ENCODE results near the gene PHEX. TPM values are rescaled to one million over a fixed set of nuclear protein-coding genes. Genes with fewer than 3 reads are reported as not detected.

The PHEX gene
- under 1 TPM in 2 of 4 donors, not detected in 2; 0.08 to 0.29 TPM for total RNA-seq
- polyA plus RNA-seq: 0.02 TPM
- long read RNA-seq, donor 1: 0 reads
- long read RNA-seq, donor 2: 0 reads
- long read RNA-seq, donor 3: 0 reads
- long read RNA-seq, donor 4: 0 reads

- ATAC-seq: no peak
- Histone ChIP-seq H3K4me1 (ENCODE audit: control insufficient read depth, insufficient read depth, low read length) (no peaks in the 10 kb centered on the region), H3K27ac (ENCODE audit: low read length) (no peak within 1 kb of the TSS), H3K4me3 (ENCODE audit: low read length) (no peak within 1 kb of the TSS), H3K9me3 (ENCODE audit: control insufficient read depth, low read length) (no peaks in the 10 kb centered on the region), H3K27me3 (ENCODE audit: control insufficient read depth, insufficient read depth) (no peaks in the 10 kb centered on the region)
- intact Hi-C loops (cut with DNase I): no loop called here
- WGBS: 76% methylated on average over 1 of the region's 1 CpG
- no peak for DNase-seq
These were observed at the start of gene PHEX for GRCh38 chrX:22032084-22032483. Gene PHEX (plus strand): TSS chrX:22032325. CDS start chrX:22033006, 681 bp downstream.

- 18% methylated on average over 3 of the region's 3 CpGs for WGBS
- DNase-seq (peak; percentile 36 to 68 (median 51)), ATAC-seq (peak; percentile 71 to 91)
- intact Hi-C loops (cut with DNase I): no loop called here
- no peaks in the 10 kb centered on the region for H3K4me1 ChIP-seq (ENCODE audit: control insufficient read depth, insufficient read depth, low read length)
- no peaks in the 10 kb centered on the region for H3K27me3 ChIP-seq (ENCODE audit: control insufficient read depth, insufficient read depth)
- H3K4me3 ChIP-seq (ENCODE audit: low read length): no peak overlapping the region
- no peaks in the 10 kb centered on the region for H3K9me3 ChIP-seq (ENCODE audit: control insufficient read depth, low read length)
- H3K27ac ChIP-seq (ENCODE audit: low read length): no peak overlapping the region
These were observed 46.8 kb upstream of the PHEX start for GRCh38 chrX:21985332-21985777.

- Histone ChIP-seq H3K4me3 (ENCODE audit: low read length) (no peak overlapping the region), H3K4me1 (ENCODE audit: control insufficient read depth, insufficient read depth, low read length) (no peaks in the 10 kb centered on the region), H3K27me3 (ENCODE audit: control insufficient read depth, insufficient read depth) (no peaks in the 10 kb centered on the region), H3K27ac (ENCODE audit: low read length) (no peak overlapping the region), H3K9me3 (ENCODE audit: control insufficient read depth, low read length) (no peaks in the 10 kb centered on the region)
- ATAC-seq (no peak), DNase-seq (no peak)
- 64% methylated on average over 1 of the region's 1 CpG for WGBS
- intact Hi-C loops (cut with DNase I): no loop called here
These were observed 45.5 kb upstream of the PHEX start for GRCh38 chrX:21986596-21986995.

GRCh38 chrX:21989384-21989783, 42.7 kb upstream of the PHEX start:
- intact Hi-C loops (cut with DNase I): no loop called here
- H3K27me3 ChIP-seq (ENCODE audit: control insufficient read depth, insufficient read depth): no peaks in the 10 kb centered on the region
- ATAC-seq (no peak), DNase-seq (no peak)
- H3K4me3 ChIP-seq (ENCODE audit: low read length): no peak overlapping the region
- H3K4me1 ChIP-seq (ENCODE audit: control insufficient read depth, insufficient read depth, low read length): no peaks in the 10 kb centered on the region
- WGBS: 93% methylated on average over 4 of the region's 4 CpGs
- no peaks in the 10 kb centered on the region for H3K9me3 ChIP-seq (ENCODE audit: control insufficient read depth, low read length)
- H3K27ac ChIP-seq (ENCODE audit: low read length): no peak overlapping the region

GRCh38 chrX:21990832-21991231, 41.3 kb upstream of the PHEX start:
- ATAC-seq (no peak), DNase-seq (no peak)
- WGBS: 84% methylated on average over 8 of the region's 8 CpGs
- Histone ChIP-seq H3K4me1 (ENCODE audit: control insufficient read depth, insufficient read depth, low read length) (no peaks in the 10 kb centered on the region), H3K9me3 (ENCODE audit: control insufficient read depth, low read length) (no peaks in the 10 kb centered on the region), H3K27me3 (ENCODE audit: control insufficient read depth, insufficient read depth) (no peaks in the 10 kb centered on the region), H3K27ac (ENCODE audit: low read length) (no peak overlapping the region), H3K4me3 (ENCODE audit: low read length) (no peak overlapping the region)
- intact Hi-C loops (cut with DNase I): no loop called here

GRCh38 chrX:21991504-21991903, 40.6 kb upstream of the PHEX start:
- intact Hi-C loops (cut with DNase I): no loop called here
- Histone ChIP-seq H3K9me3 (ENCODE audit: control insufficient read depth, low read length) (no peaks in the 10 kb centered on the region), H3K4me3 (ENCODE audit: low read length) (no peak overlapping the region), H3K27me3 (ENCODE audit: control insufficient read depth, insufficient read depth) (no peaks in the 10 kb centered on the region), H3K27ac (ENCODE audit: low read length) (no peak overlapping the region), H3K4me1 (ENCODE audit: control insufficient read depth, insufficient read depth, low read length) (no peaks in the 10 kb centered on the region)
- no peak for ATAC-seq
- DNase-seq: no peak
- WGBS: 96% methylated on average over 3 of the region's 3 CpGs

- intact Hi-C loops (cut with DNase I): no loop called here
- peak; percentile 14 to 46 for ATAC-seq
- no peak overlapping the region for H3K27ac ChIP-seq (ENCODE audit: low read length)
- H3K4me1 ChIP-seq (ENCODE audit: control insufficient read depth, insufficient read depth, low read length): no peaks in the 10 kb centered on the region
- DNase-seq: peak in 1 of 3 donors; percentile 42
- no peaks in the 10 kb centered on the region for H3K9me3 ChIP-seq (ENCODE audit: control insufficient read depth, low read length)
- H3K27me3 ChIP-seq (ENCODE audit: control insufficient read depth, insufficient read depth): no peaks in the 10 kb centered on the region
- WGBS: 55% methylated on average over 8 of the region's 8 CpGs
- no peak overlapping the region for H3K4me3 ChIP-seq (ENCODE audit: low read length)
These were observed 38.9 kb upstream of the PHEX start for GRCh38 chrX:21993265-21993664.

- intact Hi-C loops (cut with DNase I): no loop called here
- no peak overlapping the region for H3K4me3 ChIP-seq (ENCODE audit: low read length)
- 78% methylated on average over 10 of the region's 10 CpGs for WGBS
- DNase-seq (no peak), ATAC-seq (peak in 1 of 2 donors; percentile 60)
- no peak overlapping the region for H3K27ac ChIP-seq (ENCODE audit: low read length)
- no peaks in the 10 kb centered on the region for H3K4me1 ChIP-seq (ENCODE audit: control insufficient read depth, insufficient read depth, low read length)
- no peaks in the 10 kb centered on the region for H3K27me3 ChIP-seq (ENCODE audit: control insufficient read depth, insufficient read depth)
- no peaks in the 10 kb centered on the region for H3K9me3 ChIP-seq (ENCODE audit: control insufficient read depth, low read length)
These were observed 35.2 kb upstream of the PHEX start for GRCh38 chrX:21996872-21997455.

- H3K4me1 ChIP-seq (ENCODE audit: control insufficient read depth, insufficient read depth, low read length): no peaks in the 10 kb centered on the region
- H3K9me3 ChIP-seq (ENCODE audit: control insufficient read depth, low read length): no peaks in the 10 kb centered on the region
- ATAC-seq: no peak
- WGBS: 58% methylated on average over 4 of the region's 4 CpGs
- H3K4me3 ChIP-seq (ENCODE audit: low read length): no peak overlapping the region
- H3K27me3 ChIP-seq (ENCODE audit: control insufficient read depth, insufficient read depth): no peaks in the 10 kb centered on the region
- DNase-seq: no peak
- intact Hi-C loops (cut with DNase I): no loop called here
- H3K27ac ChIP-seq (ENCODE audit: low read length): no peak overlapping the region
These were observed 34.1 kb upstream of the PHEX start for GRCh38 chrX:21998037-21998436.

- intact Hi-C loops (cut with DNase I): no loop called here
- H3K4me3 ChIP-seq (ENCODE audit: low read length): no peak overlapping the region
- ATAC-seq: no peak
These were observed 27.3 kb upstream of the PHEX start for GRCh38 chrX:22004866-22005265.

GRCh38 chrX:22012051-22012450, 20.1 kb upstream of the PHEX start:
- Histone ChIP-seq H3K27me3 (ENCODE audit: control insufficient read depth, insufficient read depth) (no peaks in the 10 kb centered on the region), H3K9me3 (ENCODE audit: control insufficient read depth, low read length) (no peaks in the 10 kb centered on the region), H3K4me1 (ENCODE audit: control insufficient read depth, insufficient read depth, low read length) (no peaks in the 10 kb centered on the region), H3K27ac (ENCODE audit: low read length) (no peak overlapping the region), H3K4me3 (ENCODE audit: low read length) (no peak overlapping the region)
- intact Hi-C loops (cut with DNase I): no loop called here
- DNase-seq: no peak
- WGBS: 59% methylated on average over 5 of the region's 5 CpGs
- no peak for ATAC-seq

More at GRCh38 chrX:22004866-22005265, 27.3 kb upstream of the PHEX start:
- WGBS: 92% methylated on average over 10 of the region's 10 CpGs
- DNase-seq: no peak
- Histone ChIP-seq H3K27me3 (ENCODE audit: control insufficient read depth, insufficient read depth) (no peaks in the 10 kb centered on the region), H3K27ac (ENCODE audit: low read length) (no peak overlapping the region), H3K9me3 (ENCODE audit: control insufficient read depth, low read length) (no peaks in the 10 kb centered on the region), H3K4me1 (ENCODE audit: control insufficient read depth, insufficient read depth, low read length) (no peaks in the 10 kb centered on the region)

GRCh38 chrX:22012931-22013330, 19.2 kb upstream of the PHEX start:
- WGBS: 79% methylated on average over 7 of the region's 7 CpGs
- Histone ChIP-seq H3K9me3 (ENCODE audit: control insufficient read depth, low read length) (no peaks in the 10 kb centered on the region), H3K4me1 (ENCODE audit: control insufficient read depth, insufficient read depth, low read length) (no peaks in the 10 kb centered on the region), H3K27me3 (ENCODE audit: control insufficient read depth, insufficient read depth) (no peaks in the 10 kb centered on the region), H3K4me3 (ENCODE audit: low read length) (no peak overlapping the region), H3K27ac (ENCODE audit: low read length) (no peak overlapping the region)
- ATAC-seq: no peak
- DNase-seq: no peak
- intact Hi-C loops (cut with DNase I): no loop called here

All from right cardiac atrium (tissue), 5 donors.